Hematopoietic multipotent progenitor cell (in vitro differentiated cells): ENCODE results near the gene PDLIM5. TPM values are rescaled to one million over a fixed set of nuclear protein-coding genes. Genes with fewer than 3 reads are reported as not detected.
"Not testable (repeated sequence)": the region's sequence is repeated elsewhere in the genome, so short reads cannot be mapped to it uniquely, and the experiment has no call there.

ENCODE experiments used
- DNase-seq, 3 donors: peaks; one replicate each; pipeline ENCODE4 v3.0.0-alpha.2; 2011 to 2015; ENCODE audit warnings: low read depth in 2 of 3, low spot score in 2 of 3
- total RNA-seq: library from RNA; depleted of rRNA; stranded (reverse); fragments of >200 nt; gene quantifications from one replicate; pipeline ENCODE4 v1.2.3, GENCODE V29; 2012

Gene PDLIM5
- total RNA-seq, 1 donor, result 43.6 TPM

- DNase-seq, result no peak
Observed at GRCh38 chr4:94488670-94489069, 36.9 kb downstream of the PDLIM5 start.

- no peak for DNase-seq
Observed at GRCh38 chr4:94489098-94489497, 37.4 kb downstream of the PDLIM5 start.

GRCh38 chr4:94490437-94490836 lies 38.7 kb downstream of the PDLIM5 start:
- no peak for DNase-seq

GRCh38 chr4:94491322-94491721 lies 39.6 kb downstream of the PDLIM5 start:
- DNase-seq, result no peak

- DNase-seq, result no peak
Observed at GRCh38 chr4:94495408-94495807, 43.7 kb downstream of the PDLIM5 start.

- DNase-seq, result no peak
Observed at GRCh38 chr4:94497690-94498089, 45.9 kb downstream of the PDLIM5 start.

- DNase-seq, result no peak
Observed at GRCh38 chr4:94498502-94498901, 46.8 kb downstream of the PDLIM5 start.

- DNase-seq, result no peak
Observed at GRCh38 chr4:94500685-94501084, 48.9 kb downstream of the PDLIM5 start.

GRCh38 chr4:94504545-94504944 lies 52.8 kb downstream of the PDLIM5 start:
- no peak for DNase-seq

- no peak for DNase-seq
Observed at GRCh38 chr4:94506822-94507221, 55.1 kb downstream of the PDLIM5 start.

GRCh38 chr4:94507281-94507680 lies 55.5 kb downstream of the PDLIM5 start:
- DNase-seq, result no peak

GRCh38 chr4:94507708-94508107 lies 56.0 kb downstream of the PDLIM5 start:
- no peak for DNase-seq

- DNase-seq, result no peak
Observed at GRCh38 chr4:94508296-94508695, 56.6 kb downstream of the PDLIM5 start.

GRCh38 chr4:94508806-94509205 lies 57.1 kb downstream of the PDLIM5 start:
- DNase-seq, result no peak

GRCh38 chr4:94511591-94511990 lies 59.8 kb downstream of the PDLIM5 start:
- no peak for DNase-seq

- DNase-seq, result not testable (repeated sequence)
Observed at GRCh38 chr4:94513532-94513931, 61.8 kb downstream of the PDLIM5 start.

- no peak for DNase-seq
Observed at GRCh38 chr4:94515365-94515764, 63.6 kb downstream of the PDLIM5 start.

GRCh38 chr4:94516067-94516466 lies 64.3 kb downstream of the PDLIM5 start:
- no peak for DNase-seq

GRCh38 chr4:94516999-94517398 lies 65.3 kb downstream of the PDLIM5 start:
- DNase-seq, result no peak

- no peak for DNase-seq
Observed at GRCh38 chr4:94517492-94517891, 65.8 kb downstream of the PDLIM5 start.

GRCh38 chr4:94519019-94519418 lies 67.3 kb downstream of the PDLIM5 start:
- no peak for DNase-seq

- DNase-seq, result peak in 1 of 3 donors; percentile 62
Observed at GRCh38 chr4:94519925-94520789, 68.4 kb downstream of the PDLIM5 start.
